ENCODE data around the gene PROM2.
"Not testable (repeated sequence)": the region's sequence is repeated elsewhere in the genome, so short reads cannot be mapped to it uniquely, and the experiment has no call there.

Gene PROM2, protein sequence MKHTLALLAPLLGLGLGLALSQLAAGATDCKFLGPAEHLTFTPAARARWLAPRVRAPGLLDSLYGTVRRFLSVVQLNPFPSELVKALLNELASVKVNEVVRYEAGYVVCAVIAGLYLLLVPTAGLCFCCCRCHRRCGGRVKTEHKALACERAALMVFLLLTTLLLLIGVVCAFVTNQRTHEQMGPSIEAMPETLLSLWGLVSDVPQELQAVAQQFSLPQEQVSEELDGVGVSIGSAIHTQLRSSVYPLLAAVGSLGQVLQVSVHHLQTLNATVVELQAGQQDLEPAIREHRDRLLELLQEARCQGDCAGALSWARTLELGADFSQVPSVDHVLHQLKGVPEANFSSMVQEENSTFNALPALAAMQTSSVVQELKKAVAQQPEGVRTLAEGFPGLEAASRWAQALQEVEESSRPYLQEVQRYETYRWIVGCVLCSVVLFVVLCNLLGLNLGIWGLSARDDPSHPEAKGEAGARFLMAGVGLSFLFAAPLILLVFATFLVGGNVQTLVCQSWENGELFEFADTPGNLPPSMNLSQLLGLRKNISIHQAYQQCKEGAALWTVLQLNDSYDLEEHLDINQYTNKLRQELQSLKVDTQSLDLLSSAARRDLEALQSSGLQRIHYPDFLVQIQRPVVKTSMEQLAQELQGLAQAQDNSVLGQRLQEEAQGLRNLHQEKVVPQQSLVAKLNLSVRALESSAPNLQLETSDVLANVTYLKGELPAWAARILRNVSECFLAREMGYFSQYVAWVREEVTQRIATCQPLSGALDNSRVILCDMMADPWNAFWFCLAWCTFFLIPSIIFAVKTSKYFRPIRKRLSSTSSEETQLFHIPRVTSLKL

DNA sequence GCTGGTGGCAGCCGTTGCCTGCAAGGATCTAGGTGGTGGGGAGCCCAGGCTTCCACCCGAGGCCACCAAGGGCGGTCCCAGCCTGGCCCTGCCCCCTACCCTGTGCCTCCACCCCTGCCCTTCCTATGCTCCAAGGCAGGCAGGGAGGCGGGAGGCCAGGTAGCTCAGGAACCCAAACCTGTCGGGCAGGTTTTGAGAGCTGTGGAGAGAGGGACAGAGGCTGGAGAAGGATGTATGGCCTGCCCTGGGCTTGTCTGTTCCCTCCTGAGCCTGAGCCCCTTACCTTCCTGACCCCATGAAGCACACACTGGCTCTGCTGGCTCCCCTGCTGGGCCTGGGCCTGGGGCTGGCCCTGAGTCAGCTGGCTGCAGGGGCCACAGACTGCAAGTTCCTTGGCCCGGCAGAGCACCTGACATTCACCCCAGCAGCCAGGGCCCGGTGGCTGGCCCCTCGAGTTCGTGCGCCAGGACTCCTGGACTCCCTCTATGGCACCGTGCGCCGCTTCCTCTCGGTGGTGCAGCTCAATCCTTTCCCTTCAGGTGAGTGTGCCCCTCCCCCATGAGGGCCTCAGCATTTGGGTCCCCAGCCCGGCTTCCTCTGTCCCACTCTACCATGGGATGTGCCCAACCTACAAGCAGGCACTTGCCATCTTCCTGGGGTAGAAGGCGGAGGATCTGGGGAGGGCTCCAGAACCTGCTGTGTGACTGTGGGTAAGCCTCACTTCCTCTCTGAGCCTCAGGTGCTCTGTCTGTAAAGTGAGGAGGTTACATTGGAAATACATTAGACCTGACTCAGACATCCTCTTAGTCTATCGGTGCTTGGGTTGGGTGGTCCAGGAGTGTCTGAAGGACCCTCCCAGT lies at the start of gene PROM2:
Gene PROM2 (plus strand): TSS at position 159 of the 860 bp plus-strand sequence. CDS start 137 bp downstream, at position 296.
- Mint-ChIP-seq H3K4me3 (no peak within 1 kb of the TSS), H3K9me3 (no peaks in the 10 kb centered on the region), H3K4me1 (no peaks in the 10 kb centered on the region), H3K27me3 (peaks cover 3% of the 10 kb centered on the region), H3K36me3 (no peaks in the 10 kb centered on the region), H3K27ac (no peak within 1 kb of the TSS)
- ATAC-seq (ENCODE audit: low read depth), result no peak
- no peak for DNase-seq (ENCODE audit: low spot score in 2 of 2)

DNA sequence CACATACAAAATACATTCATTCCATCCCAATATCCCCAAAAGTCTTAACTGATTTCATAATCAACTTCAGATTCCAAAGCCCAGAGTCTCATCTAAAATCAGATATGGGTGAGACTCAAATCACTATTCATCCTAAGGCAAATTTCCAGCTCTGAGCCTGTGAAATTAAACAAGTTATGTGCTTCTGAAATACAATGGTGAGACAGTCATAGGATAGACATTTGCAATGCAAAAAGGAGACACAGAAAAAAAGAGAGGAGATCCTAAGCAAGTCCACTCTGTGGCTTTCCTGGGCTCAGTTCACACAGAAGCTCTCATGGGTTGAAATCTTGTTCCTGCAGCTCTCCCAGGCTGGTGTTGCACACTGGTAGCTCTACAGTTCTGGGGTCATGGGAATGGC lies 48.6 kb upstream of the PROM2 start:
- no peak overlapping the region for H3K27ac Mint-ChIP-seq
- peaks cover 36% of the 10 kb centered on the region for H3K36me3 Mint-ChIP-seq
- peaks cover 19% of the 10 kb centered on the region for H3K9me3 Mint-ChIP-seq
- no peak overlapping the region for H3K4me3 Mint-ChIP-seq
- DNase-seq (ENCODE audit: low spot score in 2 of 2) (no peak), ATAC-seq (ENCODE audit: low read depth) (no peak)
- no peaks in the 10 kb centered on the region for H3K4me1 Mint-ChIP-seq
- H3K27me3 Mint-ChIP-seq, result peaks cover 2% of the 10 kb centered on the region

DNA sequence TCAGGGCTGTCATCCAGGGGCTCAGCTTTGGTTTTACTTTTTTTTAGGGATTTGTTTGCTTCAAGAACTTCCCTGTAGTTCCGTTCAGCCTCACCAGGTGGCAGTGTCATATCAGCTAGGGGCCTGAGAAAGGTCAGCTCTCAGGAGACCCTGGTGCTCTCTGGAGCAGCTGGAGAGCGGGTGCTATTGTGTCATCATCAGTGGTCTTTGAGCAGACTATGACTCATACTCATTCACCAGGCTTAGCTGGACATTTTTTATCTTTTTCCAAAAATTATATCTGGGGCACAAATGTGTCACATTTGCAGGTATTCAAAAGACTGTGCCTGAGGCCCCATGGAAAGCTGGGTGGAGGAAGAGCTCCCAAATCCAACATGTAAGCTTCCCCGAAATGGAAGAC lies 42.5 kb upstream of the PROM2 start:
- no peak overlapping the region for H3K4me3 Mint-ChIP-seq
- DNase-seq (ENCODE audit: low spot score in 2 of 2), result no peak
- ATAC-seq (ENCODE audit: low read depth), result no peak
- H3K27me3 Mint-ChIP-seq, result peaks cover 4% of the 10 kb centered on the region
- H3K36me3 Mint-ChIP-seq, result peaks cover 17% of the 10 kb centered on the region
- H3K4me1 Mint-ChIP-seq, result no peaks in the 10 kb centered on the region
- peaks cover 9% of the 10 kb centered on the region for H3K9me3 Mint-ChIP-seq
- no peak overlapping the region for H3K27ac Mint-ChIP-seq

DNA sequence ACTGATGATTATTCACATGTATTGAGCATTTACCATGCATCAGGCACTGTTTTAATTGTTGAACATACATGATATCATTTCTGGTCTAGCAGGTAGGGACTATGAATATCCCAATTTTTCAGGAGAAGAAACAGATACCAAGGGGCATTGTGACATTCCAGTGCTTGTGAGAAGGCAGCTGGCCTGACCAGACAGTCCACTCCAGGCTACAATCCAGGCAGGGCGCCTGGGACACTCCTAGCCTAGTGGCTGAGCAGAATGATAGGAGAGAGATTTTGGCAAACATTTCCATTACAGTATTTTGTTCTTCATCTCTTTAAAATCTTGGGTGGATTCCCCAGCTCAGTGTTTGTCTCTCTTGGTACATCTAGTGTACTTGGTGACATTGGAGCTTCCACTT lies 42.0 kb upstream of the PROM2 start:
- ATAC-seq (ENCODE audit: low read depth), result no peak
- H3K27ac Mint-ChIP-seq, result no peak overlapping the region
- DNase-seq (ENCODE audit: low spot score in 2 of 2), result no peak

DNA sequence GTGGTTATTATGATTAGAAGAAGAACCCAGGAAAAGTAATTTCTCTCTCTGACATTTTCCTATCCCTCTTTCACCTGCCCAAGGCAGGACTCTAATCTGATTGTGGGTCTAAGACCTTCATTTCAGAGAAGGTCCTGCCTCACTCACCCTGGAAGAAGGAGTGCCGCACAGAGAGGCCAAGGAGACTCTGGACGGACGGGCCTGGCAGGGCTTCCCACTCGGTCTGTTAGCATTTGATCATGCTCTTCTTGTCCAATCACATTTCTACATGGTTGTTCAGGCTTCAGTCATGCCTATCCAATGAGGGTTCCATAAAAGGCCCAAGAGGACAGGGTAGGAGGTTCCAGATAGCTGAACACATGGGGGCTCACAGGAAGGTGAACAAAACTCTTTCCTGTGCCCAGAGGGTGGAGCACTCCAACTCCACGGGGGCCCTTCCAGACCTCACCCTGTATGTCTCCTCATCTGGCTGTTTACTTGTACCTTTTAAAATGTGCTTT lies 39.9 kb upstream of the PROM2 start:
- H3K4me3 Mint-ChIP-seq, result no peak overlapping the region
- no peak for DNase-seq (ENCODE audit: low spot score in 2 of 2)
- no peak overlapping the region for H3K27ac Mint-ChIP-seq
- H3K4me1 Mint-ChIP-seq, result no peaks in the 10 kb centered on the region
- H3K36me3 Mint-ChIP-seq, result peaks cover 9% of the 10 kb centered on the region
- peaks cover 2% of the 10 kb centered on the region for H3K27me3 Mint-ChIP-seq
- H3K9me3 Mint-ChIP-seq, result peaks cover 7% of the 10 kb centered on the region
- no peak for ATAC-seq (ENCODE audit: low read depth)

More for the DNA sequence above, 42.0 kb upstream of the PROM2 start:
- H3K4me1 Mint-ChIP-seq, result no peaks in the 10 kb centered on the region
- H3K36me3 Mint-ChIP-seq, result peaks cover 16% of the 10 kb centered on the region
- H3K4me3 Mint-ChIP-seq, result no peak overlapping the region
- peaks cover 4% of the 10 kb centered on the region for H3K27me3 Mint-ChIP-seq
- peaks cover 8% of the 10 kb centered on the region for H3K9me3 Mint-ChIP-seq

DNA sequence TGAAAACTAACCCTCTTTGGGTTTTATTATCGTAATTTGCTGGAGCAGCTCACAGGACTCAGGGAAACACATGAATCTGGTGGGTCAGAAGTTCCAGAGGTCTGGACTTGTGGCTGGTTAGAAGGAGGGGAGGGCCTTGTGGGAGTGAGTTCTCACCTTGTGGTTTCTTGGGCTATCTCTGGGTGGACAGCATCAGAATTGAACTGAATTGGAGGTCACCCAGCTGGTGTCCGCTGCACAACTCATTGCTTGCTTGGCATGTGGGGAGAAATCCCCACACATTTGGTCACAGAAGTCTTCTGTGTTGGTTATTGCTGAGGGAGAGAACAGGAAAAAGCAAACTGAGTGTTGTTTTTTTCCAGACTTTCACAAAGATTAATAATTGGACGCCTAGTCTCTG lies 39.4 kb upstream of the PROM2 start:
- DNase-seq (ENCODE audit: low spot score in 2 of 2) (no peak), ATAC-seq (ENCODE audit: low read depth) (no peak)
- H3K36me3 Mint-ChIP-seq, result peaks cover 8% of the 10 kb centered on the region
- H3K4me3 Mint-ChIP-seq, result no peak overlapping the region
- H3K9me3 Mint-ChIP-seq, result peaks cover 5% of the 10 kb centered on the region
- H3K4me1 Mint-ChIP-seq, result no peaks in the 10 kb centered on the region
- no peak overlapping the region for H3K27ac Mint-ChIP-seq
- peaks cover 2% of the 10 kb centered on the region for H3K27me3 Mint-ChIP-seq

DNA sequence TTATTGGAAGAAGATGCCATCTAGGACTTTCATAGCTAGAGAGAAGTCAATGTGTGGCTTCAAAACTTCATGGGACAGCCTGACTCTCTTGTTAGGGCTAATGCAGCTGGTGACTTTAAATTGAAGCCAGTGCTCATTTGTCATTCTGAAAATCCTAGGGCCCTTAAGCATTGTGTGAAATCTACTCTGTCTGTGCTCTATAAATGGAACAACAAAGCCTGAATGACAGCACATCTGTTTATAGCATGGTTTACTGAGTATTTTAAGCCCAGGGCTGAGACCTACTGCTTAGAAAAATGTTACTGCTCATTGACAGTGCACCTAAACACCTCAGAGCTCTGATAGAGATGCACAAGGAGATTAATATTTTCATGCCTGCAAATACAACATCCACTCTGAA lies 36.1 kb upstream of the PROM2 start:
- Mint-ChIP-seq H3K36me3 (peaks cover 6% of the 10 kb centered on the region), H3K4me3 (no peak overlapping the region), H3K27ac (no peak overlapping the region), H3K9me3 (peaks cover 14% of the 10 kb centered on the region), H3K27me3 (no peaks in the 10 kb centered on the region), H3K4me1 (no peaks in the 10 kb centered on the region)
- no peak for DNase-seq (ENCODE audit: low spot score in 2 of 2)
- ATAC-seq (ENCODE audit: low read depth), result no peak

DNA sequence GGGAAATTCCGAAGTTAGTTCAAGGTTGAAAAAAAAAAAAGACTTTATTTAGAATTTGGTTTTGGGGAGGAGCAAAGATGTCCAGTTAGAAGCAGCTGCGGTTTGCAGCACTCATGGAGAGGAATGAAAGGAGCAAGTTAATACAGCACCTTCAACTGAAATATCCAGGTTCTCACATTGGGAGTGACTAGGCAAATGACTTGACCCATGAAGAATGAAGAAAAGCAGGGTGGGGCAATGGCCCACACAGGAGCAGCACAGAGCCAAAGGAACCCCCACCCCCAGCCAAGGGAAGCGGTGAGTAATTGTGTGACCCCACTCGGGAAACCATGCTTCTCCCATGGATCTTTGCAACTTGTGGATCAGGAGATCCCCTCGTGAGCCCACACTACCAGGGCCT lies 34.2 kb upstream of the PROM2 start:
- Mint-ChIP-seq H3K27ac (no peak overlapping the region), H3K9me3 (peaks cover 16% of the 10 kb centered on the region), H3K27me3 (no peaks in the 10 kb centered on the region), H3K4me3 (no peak overlapping the region), H3K4me1 (no peaks in the 10 kb centered on the region), H3K36me3 (peaks cover 4% of the 10 kb centered on the region)
- ATAC-seq (ENCODE audit: low read depth) (no peak), DNase-seq (ENCODE audit: low spot score in 2 of 2) (no peak)

DNA sequence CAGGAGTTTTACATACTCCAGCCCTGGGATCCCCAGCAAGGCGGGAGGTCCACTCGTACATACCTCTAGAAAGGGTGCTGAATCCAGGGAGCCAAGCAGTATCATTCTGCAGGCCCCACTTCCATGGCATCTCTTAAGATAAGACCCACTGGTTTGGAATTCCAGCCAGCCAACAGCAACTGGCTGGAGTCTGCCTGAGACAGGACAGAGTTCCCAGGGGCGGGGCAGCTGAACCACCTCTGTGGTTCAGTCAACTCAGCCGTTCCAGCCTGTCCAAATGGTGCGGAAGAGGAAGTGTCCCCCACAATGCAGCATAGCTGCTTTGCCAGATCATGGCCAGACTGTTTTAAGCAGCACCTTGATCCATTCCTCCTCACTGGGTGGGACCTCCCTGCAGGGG lies 33.7 kb upstream of the PROM2 start:
- no peaks in the 10 kb centered on the region for H3K4me1 Mint-ChIP-seq
- peaks cover 4% of the 10 kb centered on the region for H3K36me3 Mint-ChIP-seq
- H3K27ac Mint-ChIP-seq, result no peak overlapping the region
- DNase-seq (ENCODE audit: low spot score in 2 of 2) (no peak), ATAC-seq (ENCODE audit: low read depth) (no peak)
- H3K4me3 Mint-ChIP-seq, result no peak overlapping the region
- H3K27me3 Mint-ChIP-seq, result no peaks in the 10 kb centered on the region
- peaks cover 18% of the 10 kb centered on the region for H3K9me3 Mint-ChIP-seq

DNA sequence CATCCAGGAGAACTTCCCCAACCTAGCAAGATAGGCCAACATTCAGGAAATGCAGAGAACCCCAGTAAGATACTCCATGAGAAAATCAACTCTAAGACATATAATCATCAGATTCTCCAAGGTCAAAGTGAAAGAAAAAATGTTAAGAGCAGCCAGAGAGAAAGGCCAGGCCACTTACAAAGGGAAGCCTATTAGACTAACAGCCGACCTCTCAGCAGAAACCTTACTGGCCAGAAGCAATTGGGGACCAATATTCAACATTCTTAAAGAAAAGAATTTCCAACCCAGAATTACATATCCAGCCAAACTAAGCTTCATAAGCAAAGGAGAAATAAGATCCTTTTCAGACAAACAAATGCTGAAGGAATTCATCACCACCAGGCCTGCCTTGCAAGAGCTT lies 32.2 kb upstream of the PROM2 start:
- H3K36me3 Mint-ChIP-seq; H3K4me1 Mint-ChIP-seq; H3K4me3 Mint-ChIP-seq; H3K27me3 Mint-ChIP-seq; H3K27ac Mint-ChIP-seq; DNase-seq (ENCODE audit: low spot score in 2 of 2); ATAC-seq (ENCODE audit: low read depth): not testable (repeated sequence)
- H3K9me3 Mint-ChIP-seq, result peaks cover 26% of the 10 kb centered on the region

DNA sequence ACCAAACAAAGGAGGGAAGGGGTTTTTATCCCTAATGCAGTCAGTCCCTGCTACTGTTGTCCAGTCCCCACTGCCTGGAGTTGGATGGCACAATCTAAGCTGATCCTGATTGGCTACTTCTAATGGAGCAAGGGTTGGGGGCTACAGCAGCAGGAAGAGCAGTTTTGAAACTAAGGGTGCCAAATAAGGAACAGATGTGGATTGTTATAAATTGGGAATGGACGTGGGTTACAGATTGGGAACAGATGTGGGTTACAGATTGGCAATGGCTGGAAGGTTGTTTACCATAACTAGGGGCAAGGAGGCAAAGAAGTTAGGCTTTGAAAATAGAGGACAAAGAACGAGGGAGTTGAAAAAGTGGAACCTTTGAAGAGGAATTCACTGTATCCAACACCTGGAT lies 16.0 kb upstream of the PROM2 start:
- H3K4me3 Mint-ChIP-seq, result no peak overlapping the region
- DNase-seq (ENCODE audit: low spot score in 2 of 2) (no peak), ATAC-seq (ENCODE audit: low read depth) (no peak)
- H3K36me3 Mint-ChIP-seq, result peaks cover 7% of the 10 kb centered on the region
- peaks cover 17% of the 10 kb centered on the region for H3K9me3 Mint-ChIP-seq
- peaks cover 7% of the 10 kb centered on the region for H3K27me3 Mint-ChIP-seq
- H3K4me1 Mint-ChIP-seq, result no peaks in the 10 kb centered on the region
- H3K27ac Mint-ChIP-seq, result no peak overlapping the region

DNA sequence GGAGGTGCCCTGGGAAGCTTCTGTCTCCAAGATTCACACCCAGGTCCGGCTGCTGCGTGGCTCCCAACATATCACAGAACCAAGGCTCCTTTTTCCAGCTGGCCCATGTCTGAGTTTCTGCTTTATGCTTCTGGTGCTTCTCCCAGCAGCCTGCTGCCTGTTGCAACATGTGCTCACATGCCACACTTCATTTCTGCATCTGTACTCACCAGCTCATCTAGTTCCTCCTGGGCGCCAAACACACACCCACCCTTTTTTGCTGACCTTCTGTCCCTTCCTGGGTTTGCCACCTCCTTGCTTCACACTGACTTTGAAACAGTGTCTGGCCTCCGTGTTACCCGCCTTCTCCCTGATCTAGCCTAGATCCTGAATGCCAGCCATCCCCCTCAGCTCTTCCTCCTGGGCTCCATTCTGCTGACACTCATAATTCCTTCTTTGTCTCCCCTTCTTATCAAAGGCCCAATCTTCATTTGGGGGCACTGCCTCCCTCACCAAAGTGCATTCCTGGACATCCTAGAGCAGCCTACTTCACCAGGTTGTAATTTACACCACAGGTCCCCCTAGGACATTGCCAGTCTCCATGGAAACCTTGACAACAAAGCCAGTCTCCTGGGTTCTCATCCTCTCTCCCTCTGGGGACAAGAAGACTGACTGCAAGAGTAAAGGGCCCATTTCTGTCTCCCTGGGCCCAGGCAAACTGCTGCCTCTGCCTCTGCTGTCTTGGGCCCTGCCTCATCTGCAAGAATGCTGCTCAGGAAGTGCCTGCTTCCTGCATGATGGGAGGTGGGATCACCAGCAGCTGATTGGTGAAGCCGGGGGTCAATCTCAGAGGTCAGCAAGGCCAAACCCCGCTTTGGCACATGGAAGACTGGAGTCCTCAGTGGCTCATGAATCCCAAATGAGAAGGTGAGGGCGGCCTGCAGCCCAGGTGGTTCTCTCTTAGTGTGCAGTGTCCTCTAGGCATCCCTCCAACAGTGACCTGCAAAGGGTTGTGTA lies 13.9 kb upstream of the PROM2 start:
- Mint-ChIP-seq H3K9me3 (peaks cover 14% of the 10 kb centered on the region), H3K4me3 (no peak overlapping the region), H3K4me1 (no peaks in the 10 kb centered on the region), H3K27me3 (peaks cover 7% of the 10 kb centered on the region), H3K27ac (no peak overlapping the region), H3K36me3 (peaks cover 7% of the 10 kb centered on the region)
- DNase-seq (ENCODE audit: low spot score in 2 of 2), result no peak
- no peak for ATAC-seq (ENCODE audit: low read depth)

DNA sequence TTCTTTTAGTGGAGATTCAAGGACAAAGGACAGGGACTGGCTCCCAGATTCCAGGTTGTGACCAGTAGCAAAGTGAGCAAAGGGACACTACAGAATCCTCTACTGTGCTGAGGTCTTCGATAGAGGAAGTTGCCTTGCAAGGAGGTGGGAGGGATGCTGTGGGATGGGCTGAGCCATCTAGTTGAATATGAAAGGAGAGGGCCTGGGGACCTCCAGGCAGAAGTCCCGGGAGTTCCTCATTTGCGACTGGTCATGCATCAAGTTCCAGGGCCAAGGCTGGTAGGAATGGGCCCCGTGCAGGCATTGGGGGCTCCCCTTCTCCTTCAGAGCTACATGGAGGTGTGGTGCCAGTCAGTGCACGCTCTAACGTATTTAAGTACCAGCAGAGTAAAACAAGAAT lies 12.6 kb upstream of the PROM2 start:
- ATAC-seq (ENCODE audit: low read depth), result no peak
- Mint-ChIP-seq H3K27me3 (peaks cover 7% of the 10 kb centered on the region), H3K4me3 (no peak overlapping the region)

More for the DNA sequence above, 12.6 kb upstream of the PROM2 start:
- Mint-ChIP-seq H3K4me1 (no peaks in the 10 kb centered on the region), H3K36me3 (peaks cover 5% of the 10 kb centered on the region), H3K27ac (no peak overlapping the region), H3K9me3 (peaks cover 12% of the 10 kb centered on the region)
- no peak for DNase-seq (ENCODE audit: low spot score in 2 of 2)

Data from memory B cell (primary cell).